ENCODE data around the gene UBE2F. TPM values are rescaled to one million over a fixed set of nuclear protein-coding genes. Genes with fewer than 3 reads are reported as not detected.
A peak's percentile ranks its signal among the peaks of the same experiment; 100 is the strongest.
"Not testable (repeated sequence)": the region's sequence is repeated elsewhere in the genome, so short reads cannot be mapped to it uniquely, and the experiment has no call there.

UBE2F gene
- total RNA-seq, 5 donors from 2014 or later (not counting 1 experiment from before 2014, with no cell fraction given) = 35.1 to 53.6 (median 37.3) TPM

DNA sequence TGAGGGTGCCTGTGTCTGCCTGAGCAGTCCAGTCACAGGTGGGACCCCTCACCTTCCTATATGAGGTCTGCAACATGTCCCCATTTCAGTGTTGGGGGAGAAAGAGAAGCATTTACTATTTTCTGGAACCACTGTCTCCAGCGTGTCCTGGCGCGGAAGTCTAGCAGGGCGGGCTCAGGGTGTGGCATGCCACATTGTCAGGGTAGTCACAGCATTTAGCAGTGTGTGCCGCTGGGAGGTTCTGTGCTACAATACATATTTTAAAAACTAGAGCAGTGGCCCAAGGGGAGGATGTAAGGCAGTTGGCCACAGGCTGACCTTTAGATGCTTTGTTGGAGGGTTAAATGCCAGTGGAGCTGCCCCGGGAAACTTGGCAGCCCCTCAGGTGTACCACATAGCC is 12.5 kb downstream of the UBE2F start:
- DNase-seq = no peak
- peaks cover 45% of the 10 kb centered on the region for H3K36me3 Mint-ChIP-seq
- peak overlapping the region in 1 of 3 donors; percentile 66 for H3K4me3 Mint-ChIP-seq
- no peaks in the 10 kb centered on the region for H3K9me3 Mint-ChIP-seq
- peaks cover 61 to 71% (median 61%) of the 10 kb centered on the region in 3 donors for H3K4me1 Mint-ChIP-seq
- Histone ChIP-seq H3K4me3 (ENCODE audit: control insufficient read depth in 1 of 2, extremely low read depth in 1 of 2, low read length in 1 of 2) (peak overlapping the region in 1 of 2 donors; percentile 7), H3K9me3 (no peaks in the 10 kb centered on the region), H3K4me1 (ENCODE audit: control insufficient read depth in 1 of 2, extremely low read depth in 1 of 2, insufficient read depth in 2 of 2, low read length in 2 of 2) (peaks cover 24 to 58% of the 10 kb centered on the region in 2 experiments), H3K36me3 (ENCODE audit: control insufficient read depth in 2 of 2, extremely low read depth in 1 of 2, insufficient read depth in 1 of 2, low read length in 1 of 2) (peaks cover 0 to 34% of the 10 kb centered on the region in 2 donors), H3K27ac (ENCODE audit: low read length) (no peak overlapping the region), H3K27me3 (replicated peaks in 1 of 2; ENCODE audit: control insufficient read depth in 2 of 2, extremely low read depth in 1 of 2, insufficient read depth in 2 of 2, low read length in 1 of 2) (no peaks in the 10 kb centered on the region)
- ChIA-PET POLR2A (no interaction called here), CTCF (no interaction called here)
- 98% methylated on average over 6 of the region's 6 CpGs for WGBS (ENCODE audit: insufficient coverage)
- no peak for ATAC-seq (replicated peaks in 1 of 4)
- H3K27me3 Mint-ChIP-seq = no peaks in the 10 kb centered on the region
- H3K27ac Mint-ChIP-seq = peak overlapping the region in 1 of 2 donors; percentile 45

DNA sequence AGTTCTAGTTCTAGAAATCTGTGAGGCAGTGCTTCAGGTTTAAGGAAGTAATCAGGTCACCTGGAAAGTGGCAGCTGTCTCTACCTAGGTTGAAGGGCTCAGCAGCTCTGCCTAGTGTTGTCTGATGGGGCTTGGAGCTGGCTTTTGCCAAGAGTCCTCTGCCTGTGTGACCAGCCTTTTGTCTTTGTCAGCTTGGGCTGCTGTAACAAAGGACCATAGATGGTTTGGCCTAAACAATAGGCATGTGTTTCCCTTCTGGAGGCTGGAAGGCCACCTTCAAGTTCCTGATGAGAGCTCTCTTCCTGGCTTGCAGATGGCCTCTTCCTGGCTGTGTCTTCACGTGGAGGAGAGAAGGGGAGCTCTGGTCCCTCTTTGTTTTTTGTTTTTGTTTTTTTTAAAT is 13.3 kb downstream of the UBE2F start:
- whole genome bisulfite sequencing (ENCODE audit: insufficient coverage) = no CpG with 5 or more reads among the region's 1 CpG
- no peak for DNase-seq
- CTCF ChIA-PET = interaction anchor here (1.1 kb wide), 3 partner anchors 11 to 58 kb away, joined by 3 to 4 read pairs (median 3); no protein-coding TSS in a partner anchor
- Histone ChIP-seq H3K9me3 (no peaks in the 10 kb centered on the region), H3K27ac (ENCODE audit: low read length) (no peak overlapping the region), H3K4me3 (ENCODE audit: control insufficient read depth in 1 of 2, extremely low read depth in 1 of 2, low read length in 1 of 2) (no peak overlapping the region), H3K4me1 (ENCODE audit: control insufficient read depth in 1 of 2, extremely low read depth in 1 of 2, insufficient read depth in 2 of 2, low read length in 2 of 2) (peaks cover 24 to 58% of the 10 kb centered on the region in 2 experiments), H3K36me3 (ENCODE audit: control insufficient read depth in 2 of 2, extremely low read depth in 1 of 2, insufficient read depth in 1 of 2, low read length in 1 of 2) (peaks cover 0 to 31% of the 10 kb centered on the region in 2 donors), H3K27me3 (replicated peaks in 1 of 2; ENCODE audit: control insufficient read depth in 2 of 2, extremely low read depth in 1 of 2, insufficient read depth in 2 of 2, low read length in 1 of 2) (no peaks in the 10 kb centered on the region)
- Mint-ChIP-seq H3K27ac (peak overlapping the region; percentile 46 to 75), H3K4me1 (peaks cover 65 to 75% (median 66%) of the 10 kb centered on the region in 3 donors), H3K4me3 (peak overlapping the region in 1 of 3 donors; percentile 66), H3K9me3 (no peaks in the 10 kb centered on the region), H3K36me3 (peaks cover 47% of the 10 kb centered on the region), H3K27me3 (no peaks in the 10 kb centered on the region)
- POLR2A ChIA-PET = no interaction called here
- ATAC-seq (replicated peaks in 1 of 4) = no peak

DNA sequence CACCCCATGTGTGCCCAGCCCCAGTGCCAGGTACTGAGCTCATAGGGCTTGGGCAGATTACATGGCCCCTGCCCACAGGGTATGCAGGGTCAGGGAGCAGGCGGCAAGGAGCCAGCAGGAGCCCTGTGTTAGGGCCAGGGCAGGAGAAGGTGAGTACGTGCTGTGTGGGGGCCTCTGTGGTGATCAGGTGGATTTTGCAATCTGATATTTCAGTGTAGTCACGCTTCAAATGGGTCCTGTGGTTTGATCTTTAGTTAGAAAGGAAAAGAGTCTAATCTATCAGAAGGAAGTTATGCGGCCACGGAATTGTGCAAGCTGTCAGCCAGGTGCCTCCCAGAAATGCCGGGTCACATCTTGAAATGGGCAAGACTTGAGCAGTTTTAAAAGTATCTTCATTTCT is 13.9 kb downstream of the UBE2F start:
- 41% methylated on average over 3 of the region's 6 CpGs for WGBS (ENCODE audit: insufficient coverage)
- peak overlapping the region in 2 of 3 donors; percentile 42 to 66 for H3K4me3 Mint-ChIP-seq
- ChIA-PET POLR2A (no interaction called here), CTCF (interaction anchor here (1.1 to 1.4 kb wide), 4 partner anchors 11 to 59 kb away, joined by 3 to 4 read pairs (median 4); no protein-coding TSS in a partner anchor)
- Histone ChIP-seq H3K36me3 (ENCODE audit: control insufficient read depth in 2 of 2, extremely low read depth in 1 of 2, insufficient read depth in 1 of 2, low read length in 1 of 2) (peaks cover 0 to 25% of the 10 kb centered on the region in 2 donors), H3K4me1 (ENCODE audit: control insufficient read depth in 1 of 2, extremely low read depth in 1 of 2, insufficient read depth in 2 of 2, low read length in 2 of 2) (peaks cover 24 to 58% of the 10 kb centered on the region in 2 experiments), H3K27ac (ENCODE audit: low read length) (no peak overlapping the region), H3K9me3 (no peaks in the 10 kb centered on the region), H3K27me3 (replicated peaks in 1 of 2; ENCODE audit: control insufficient read depth in 2 of 2, extremely low read depth in 1 of 2, insufficient read depth in 2 of 2, low read length in 1 of 2) (no peaks in the 10 kb centered on the region), H3K4me3 (ENCODE audit: control insufficient read depth in 1 of 2, extremely low read depth in 1 of 2, low read length in 1 of 2) (no peak overlapping the region)
- ATAC-seq (replicated peaks in 1 of 4) = peak; percentile 40 to 55 (median 48)
- H3K27ac Mint-ChIP-seq = peak overlapping the region; percentile 75 to 79
- no peaks in the 10 kb centered on the region for H3K27me3 Mint-ChIP-seq
- DNase-seq = no peak
- H3K4me1 Mint-ChIP-seq = peaks cover 65 to 82% (median 72%) of the 10 kb centered on the region in 3 donors
- no peaks in the 10 kb centered on the region for H3K9me3 Mint-ChIP-seq
- H3K36me3 Mint-ChIP-seq = peaks cover 49% of the 10 kb centered on the region

DNA sequence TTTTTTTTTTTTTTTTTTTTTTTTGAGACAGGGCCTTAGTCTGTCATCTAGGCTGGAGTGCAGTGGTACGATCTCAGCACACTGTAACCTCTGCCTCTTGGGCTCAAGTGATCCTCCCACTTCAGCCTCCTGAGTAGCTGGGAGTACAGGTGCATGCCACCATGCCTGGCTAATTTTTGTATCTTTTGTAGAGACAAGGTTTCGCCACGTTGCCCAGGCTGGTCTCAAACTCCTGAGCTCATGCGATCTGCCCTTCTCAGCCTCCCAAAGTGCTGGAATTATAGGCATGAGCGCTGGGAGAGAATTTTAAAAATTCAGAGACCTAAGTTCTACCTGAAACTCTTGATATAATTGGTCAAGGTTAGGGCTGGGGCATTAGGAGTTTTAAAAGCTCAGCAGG is 14.8 kb downstream of the UBE2F start:
- peaks cover 60 to 78% (median 70%) of the 10 kb centered on the region in 3 donors for H3K4me1 Mint-ChIP-seq
- POLR2A ChIA-PET; H3K27ac Mint-ChIP-seq; H3K4me3 Mint-ChIP-seq; H3K4me3 ChIP-seq (ENCODE audit: control insufficient read depth in 1 of 2, extremely low read depth in 1 of 2, low read length in 1 of 2); ATAC-seq (replicated peaks in 1 of 4); H3K27ac ChIP-seq (ENCODE audit: low read length); DNase-seq; H3K27me3 ChIP-seq (replicated peaks in 1 of 2; ENCODE audit: control insufficient read depth in 2 of 2, extremely low read depth in 1 of 2, insufficient read depth in 2 of 2, low read length in 1 of 2); H3K9me3 ChIP-seq; H3K27me3 Mint-ChIP-seq; H3K9me3 Mint-ChIP-seq: not testable (repeated sequence)
- Histone ChIP-seq H3K4me1 (ENCODE audit: control insufficient read depth in 1 of 2, extremely low read depth in 1 of 2, insufficient read depth in 2 of 2, low read length in 2 of 2) (peaks cover 24 to 58% of the 10 kb centered on the region in 2 experiments), H3K36me3 (ENCODE audit: control insufficient read depth in 2 of 2, extremely low read depth in 1 of 2, insufficient read depth in 1 of 2, low read length in 1 of 2) (peaks cover 0 to 17% of the 10 kb centered on the region in 2 donors)
- CTCF ChIA-PET = interaction anchor here in 1 of 2 donors (1.4 kb wide), 1 partner anchor 59 kb away, joined by 4 read pairs; no protein-coding TSS in a partner anchor
- H3K36me3 Mint-ChIP-seq = peaks cover 46% of the 10 kb centered on the region
- 100% methylated on average over 3 of the region's 5 CpGs for WGBS (ENCODE audit: insufficient coverage)

DNA sequence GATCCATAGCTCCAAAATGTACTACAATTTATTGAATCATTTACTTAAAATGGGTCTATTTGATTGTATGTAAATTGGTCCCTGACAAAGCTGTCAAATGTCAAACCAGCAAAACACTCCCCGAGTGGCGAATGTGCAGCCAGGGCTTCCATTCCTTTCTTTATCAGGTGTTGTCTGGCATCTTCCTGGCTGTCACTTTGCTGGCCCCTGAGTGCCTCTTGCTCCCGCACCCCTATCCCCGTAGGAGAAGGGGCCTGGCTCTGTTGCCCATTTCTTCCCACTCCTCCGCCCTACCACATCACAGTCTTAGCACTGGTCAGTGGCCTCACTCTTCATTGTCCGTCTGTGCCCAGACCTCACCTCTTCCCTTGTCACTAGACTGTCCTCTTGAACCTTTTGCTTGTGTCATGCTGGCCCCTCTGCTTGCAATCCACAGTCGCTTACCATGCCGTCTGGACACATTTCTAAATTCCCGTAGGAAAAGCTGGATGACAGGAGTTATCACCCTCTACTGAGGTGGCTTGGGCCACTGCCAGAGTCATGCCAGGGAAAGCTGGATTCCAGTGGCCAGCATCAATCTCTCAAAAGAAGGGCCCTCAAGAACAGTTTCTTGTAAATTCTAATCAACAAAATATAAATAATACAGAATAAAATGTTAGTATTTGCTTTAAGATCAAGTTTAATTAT is 15.4 kb downstream of the UBE2F start:
- ChIA-PET CTCF (no interaction called here), POLR2A (no interaction called here)
- Mint-ChIP-seq H3K36me3 (peaks cover 43% of the 10 kb centered on the region), H3K27me3 (no peaks in the 10 kb centered on the region), H3K9me3 (no peaks in the 10 kb centered on the region), H3K27ac (peak overlapping the region in 1 of 2 donors; percentile 17), H3K4me3 (no peak overlapping the region), H3K4me1 (peaks cover 61 to 74% (median 68%) of the 10 kb centered on the region in 3 donors)
- ATAC-seq (replicated peaks in 1 of 4) = no peak
- DNase-seq = no peak
- 95% methylated on average over 8 of the region's 9 CpGs for WGBS (ENCODE audit: insufficient coverage)
- Histone ChIP-seq H3K36me3 (ENCODE audit: control insufficient read depth in 2 of 2, extremely low read depth in 1 of 2, insufficient read depth in 1 of 2, low read length in 1 of 2) (peaks cover 0 to 11% of the 10 kb centered on the region in 2 donors), H3K4me1 (ENCODE audit: control insufficient read depth in 1 of 2, extremely low read depth in 1 of 2, insufficient read depth in 2 of 2, low read length in 2 of 2) (peaks cover 24 to 53% of the 10 kb centered on the region in 2 experiments), H3K9me3 (no peaks in the 10 kb centered on the region), H3K27ac (ENCODE audit: low read length) (no peak overlapping the region), H3K4me3 (ENCODE audit: control insufficient read depth in 1 of 2, extremely low read depth in 1 of 2, low read length in 1 of 2) (no peak overlapping the region), H3K27me3 (replicated peaks in 1 of 2; ENCODE audit: control insufficient read depth in 2 of 2, extremely low read depth in 1 of 2, insufficient read depth in 2 of 2, low read length in 1 of 2) (no peaks in the 10 kb centered on the region)

DNA sequence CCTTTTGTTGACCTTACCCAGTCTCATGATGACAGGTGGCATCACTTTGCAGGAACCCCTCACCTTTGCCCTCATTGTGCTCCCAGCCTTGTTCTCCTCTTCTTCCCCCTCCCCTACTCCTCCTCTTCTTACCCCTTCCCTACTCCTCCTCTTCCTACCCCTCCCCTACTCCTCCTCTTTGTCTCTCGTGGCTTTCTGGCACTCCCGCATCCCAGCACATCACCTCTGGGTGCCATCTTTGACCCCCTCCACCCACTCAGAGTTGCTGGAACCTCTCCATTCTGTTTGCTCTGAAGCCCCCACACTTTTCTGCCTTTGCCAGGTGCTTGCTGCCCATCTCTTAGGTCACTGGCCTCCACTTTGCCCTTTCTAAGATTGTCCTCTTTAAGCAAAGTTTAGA is 17.1 kb downstream of the UBE2F start:
- Mint-ChIP-seq H3K27me3 (no peaks in the 10 kb centered on the region), H3K9me3 (no peaks in the 10 kb centered on the region), H3K27ac (peak overlapping the region in 1 of 2 donors; percentile 5), H3K4me1 (peaks cover 48 to 61% (median 56%) of the 10 kb centered on the region in 3 donors), H3K36me3 (peaks cover 43% of the 10 kb centered on the region), H3K4me3 (no peak overlapping the region)
- Histone ChIP-seq H3K4me1 (ENCODE audit: control insufficient read depth in 1 of 2, extremely low read depth in 1 of 2, insufficient read depth in 2 of 2, low read length in 2 of 2) (peaks cover 21 to 36% of the 10 kb centered on the region in 2 experiments), H3K27ac (ENCODE audit: low read length) (no peak overlapping the region), H3K9me3 (no peaks in the 10 kb centered on the region), H3K4me3 (ENCODE audit: control insufficient read depth in 1 of 2, extremely low read depth in 1 of 2, low read length in 1 of 2) (no peak overlapping the region), H3K27me3 (replicated peaks in 1 of 2; ENCODE audit: control insufficient read depth in 2 of 2, extremely low read depth in 1 of 2, insufficient read depth in 2 of 2, low read length in 1 of 2) (no peaks in the 10 kb centered on the region), H3K36me3 (ENCODE audit: control insufficient read depth in 2 of 2, extremely low read depth in 1 of 2, insufficient read depth in 1 of 2, low read length in 1 of 2) (peaks cover 0 to 3% of the 10 kb centered on the region in 2 donors)
- no peak for ATAC-seq (replicated peaks in 1 of 4)
- ChIA-PET CTCF (no interaction called here), POLR2A (no interaction called here)
- 23% methylated on average over 2 of the region's 2 CpGs for WGBS (ENCODE audit: insufficient coverage)
- DNase-seq = no peak
